Large intestine (tissue), 3 donors: ENCODE results near the gene LMTK2. TPM values are rescaled to one million over a fixed set of nuclear protein-coding genes. Genes with fewer than 3 reads are reported as not detected.
A peak's percentile ranks its signal among the peaks of the same experiment; 100 is the strongest.

Experiments
- DNase-seq, 2 donors: peaks; one replicate each; pipeline versions ENCODE4 v3.0.0 to v3.0.0-alpha.2; 2013
- H3K27ac ChIP-seq: one replicate; pipeline ENCODE4 v1.5.1; 2013; ENCODE audit warnings: low read length
- H3K27me3 ChIP-seq: 2 replicates; pipeline ENCODE4 v1.6.1; 2013; ENCODE audit warnings: low read length; ENCODE audit not compliant: control insufficient read depth, insufficient read depth
- H3K36me3 ChIP-seq: 2 replicates; pipeline ENCODE4 v1.6.1; 2013; ENCODE audit warnings: low read length; ENCODE audit not compliant: control insufficient read depth, insufficient read depth
- H3K4me1 ChIP-seq: one replicate; pipeline ENCODE4 v1.6.1; 2013; ENCODE audit warnings: low read length; ENCODE audit not compliant: control insufficient read depth, insufficient read depth
- H3K4me3 ChIP-seq: one replicate; pipeline ENCODE4 v1.5.1; 2013; ENCODE audit warnings: low read length
- H3K9me3 ChIP-seq: one replicate; pipeline ENCODE4 v1.6.1; 2013; ENCODE audit warnings: mild to moderate bottlenecking, low read depth, low read length, moderate library complexity; ENCODE audit not compliant: control insufficient read depth
- WGBS: methylation state at CpG from one replicate; pipeline ENCODE4 v1.1.5; 2013; ENCODE audit warnings: low lambda C conversion rate; ENCODE audit not compliant: insufficient coverage; 5-methylcytosine and 5-hydroxymethylcytosine counted together
- polyA plus RNA-seq: library from polyadenylated mRNA; unstranded; fragments of 120-200 nt; gene quantifications from one replicate; pipeline ENCODE4 v1.2.1, GENCODE V29; 2013

LMTK2 gene
- polyA plus RNA-seq, 1 donor, result 19.4 TPM

DNA sequence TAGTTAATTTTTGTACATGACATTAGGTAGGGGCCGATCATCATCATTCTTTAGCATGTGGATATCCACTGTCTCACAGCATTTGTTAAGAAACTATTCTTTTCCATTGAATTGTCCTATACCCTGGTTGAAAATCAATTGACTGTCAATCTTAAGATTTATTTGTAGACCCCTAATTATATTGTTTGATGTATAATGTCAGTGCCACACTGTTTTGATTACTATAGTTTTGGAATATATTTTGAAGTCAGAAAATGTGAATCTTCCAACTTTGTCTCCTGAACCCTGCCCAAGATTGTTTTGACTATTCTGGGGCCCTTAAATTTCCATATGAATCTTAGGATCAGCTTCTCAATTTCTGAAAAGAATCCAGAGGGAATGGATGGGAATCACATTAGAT is 6.6 kb upstream of the LMTK2 start:
- Histone ChIP-seq H3K4me1 (no peaks in the 10 kb centered on the region), H3K36me3 (no peaks in the 10 kb centered on the region), H3K9me3 (peaks cover 10% of the 10 kb centered on the region), H3K27ac (no peak overlapping the region), H3K27me3 (no peaks in the 10 kb centered on the region), H3K4me3 (no peak overlapping the region)
- DNase-seq, result no peak
- 83% methylated on average over 1 of the region's 1 CpG for WGBS

DNA sequence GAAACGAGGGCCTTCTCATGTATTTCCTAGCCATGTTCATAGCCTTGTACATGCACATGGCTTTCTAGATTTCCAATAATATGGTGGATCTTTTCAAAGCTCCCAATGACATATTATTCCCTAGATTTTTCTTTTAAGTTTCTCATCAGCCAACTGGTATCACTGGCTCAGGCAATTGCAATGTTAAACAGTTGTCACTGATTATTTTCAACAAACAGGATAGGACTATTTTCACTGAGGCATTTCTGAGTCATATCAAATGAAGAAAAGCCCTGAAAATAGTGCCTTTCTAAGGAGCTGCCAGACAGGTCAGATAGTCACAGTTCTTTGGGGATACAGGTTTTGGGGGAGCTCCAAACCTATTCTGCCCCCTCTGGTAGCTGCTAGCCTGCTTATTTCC is 4.5 kb upstream of the LMTK2 start:
- no peaks in the 10 kb centered on the region for H3K27me3 ChIP-seq
- no peak overlapping the region for H3K4me3 ChIP-seq
- H3K27ac ChIP-seq, result no peak overlapping the region
- DNase-seq, result no peak
- no peaks in the 10 kb centered on the region for H3K36me3 ChIP-seq
- peaks cover 8% of the 10 kb centered on the region for H3K4me1 ChIP-seq
- 43% methylated on average over 1 of the region's 1 CpG for WGBS
- H3K9me3 ChIP-seq, result peaks cover 6% of the 10 kb centered on the region

DNA sequence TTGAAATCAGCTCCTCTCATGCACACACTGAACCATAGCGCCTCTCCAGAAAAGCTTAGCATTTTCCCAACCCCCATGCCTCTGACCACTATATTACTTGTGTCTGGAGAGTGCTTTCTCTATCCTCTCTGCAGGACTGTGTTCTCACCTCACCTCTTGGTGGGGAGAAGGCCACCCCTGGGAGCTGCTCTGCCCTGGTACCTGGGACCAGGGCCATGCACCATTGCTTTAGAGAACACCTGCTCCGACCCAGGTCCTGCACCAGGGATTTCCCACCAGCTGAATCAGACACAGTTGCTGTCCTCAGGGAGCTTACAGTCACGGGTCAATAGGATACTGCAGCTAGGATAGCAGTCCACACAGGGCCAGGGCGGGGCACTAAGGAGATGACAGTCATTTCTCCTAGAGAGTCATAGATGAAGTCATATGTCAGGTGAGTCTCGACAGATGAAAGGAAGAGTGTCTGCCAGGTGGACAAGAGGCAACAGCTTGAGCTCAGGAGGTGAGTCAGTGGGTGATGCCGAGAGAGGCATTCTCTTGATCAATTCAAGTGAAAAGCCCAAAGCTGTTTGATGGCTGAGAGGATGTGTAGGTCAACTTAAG is 619 bp upstream of the LMTK2 start:
- H3K27ac ChIP-seq, result no peak overlapping the region
- H3K27me3 ChIP-seq, result no peaks in the 10 kb centered on the region
- no peaks in the 10 kb centered on the region for H3K36me3 ChIP-seq
- peaks cover 31% of the 10 kb centered on the region for H3K4me1 ChIP-seq
- H3K9me3 ChIP-seq, result no peaks in the 10 kb centered on the region
- no peak overlapping the region for H3K4me3 ChIP-seq
- WGBS, result 40% methylated on average over 1 of the region's 6 CpGs
- peak in 1 of 2 donors; percentile 52 for DNase-seq

DNA sequence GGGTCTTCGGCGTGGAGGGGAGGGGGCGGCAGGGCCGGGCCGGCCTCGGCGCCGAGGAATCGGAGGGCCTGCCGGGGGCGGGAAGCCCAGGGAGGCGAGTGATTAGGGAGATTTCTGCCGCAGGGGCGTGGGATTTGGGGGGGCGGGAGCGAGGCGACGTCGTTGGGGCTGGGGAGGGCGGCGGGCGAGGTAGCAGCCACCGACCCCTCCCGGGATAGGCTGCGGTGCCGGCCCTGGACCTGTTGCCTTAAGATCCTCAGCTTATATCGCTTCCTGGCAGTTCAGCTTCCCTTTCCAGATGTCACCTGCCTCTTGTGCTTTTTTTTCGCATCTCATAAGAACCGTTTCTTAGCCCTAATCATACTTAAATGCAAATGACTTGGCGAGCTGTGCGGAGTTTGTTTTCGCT is 655 bp downstream of the LMTK2 start:
- Histone ChIP-seq H3K36me3 (no peaks in the 10 kb centered on the region), H3K27me3 (no peaks in the 10 kb centered on the region), H3K9me3 (no peaks in the 10 kb centered on the region), H3K4me1 (peaks cover 39% of the 10 kb centered on the region), H3K4me3 (peak overlapping the region; percentile 82), H3K27ac (no peak overlapping the region)
- peak in 1 of 2 donors; percentile 47 for DNase-seq
- 0% methylated on average over 1 of the region's 32 CpGs for WGBS

DNA sequence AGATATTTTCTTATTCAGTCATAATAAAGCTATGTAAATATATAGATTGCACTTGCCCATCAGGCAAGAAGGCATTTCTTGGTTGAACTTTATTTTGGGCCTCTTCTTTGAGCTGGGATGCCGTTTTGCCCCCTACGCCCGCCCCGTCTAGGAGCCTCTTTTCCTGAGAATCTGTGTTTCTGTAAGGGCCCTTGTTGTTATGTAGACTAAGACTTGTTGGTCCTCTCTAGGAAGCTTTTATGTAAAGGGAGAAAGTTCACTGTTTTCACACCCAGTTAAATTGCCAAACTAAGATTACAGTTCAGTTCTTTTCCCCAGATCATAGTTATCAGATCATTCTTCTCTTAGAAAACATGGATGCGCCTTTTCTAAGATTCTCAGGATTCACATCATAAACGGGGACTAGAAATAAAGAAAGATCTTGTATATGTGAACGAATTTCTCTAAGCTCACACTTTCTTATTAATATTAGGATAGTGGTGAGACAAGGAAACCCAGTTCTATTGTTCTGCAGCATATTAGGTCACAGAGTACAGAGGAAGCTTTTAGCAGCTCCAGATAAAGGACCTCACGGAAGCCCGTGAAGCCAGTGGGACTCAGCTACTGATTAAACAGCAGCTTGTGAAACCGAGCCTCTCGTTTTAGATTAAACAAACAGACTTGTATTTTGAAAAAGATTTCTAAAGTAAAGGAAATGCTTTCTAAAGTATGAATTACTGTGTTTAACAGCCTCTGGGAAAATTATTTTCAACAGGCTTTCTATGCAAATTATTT is 3.8 kb downstream of the LMTK2 start:
- Histone ChIP-seq H3K9me3 (no peaks in the 10 kb centered on the region), H3K36me3 (no peaks in the 10 kb centered on the region), H3K27me3 (no peaks in the 10 kb centered on the region), H3K4me3 (no peak overlapping the region), H3K4me1 (peaks cover 37% of the 10 kb centered on the region), H3K27ac (peak overlapping the region; percentile 72)
- 0% methylated on average over 2 of the region's 11 CpGs for WGBS
- peak; percentile 72 to 87 for DNase-seq

DNA sequence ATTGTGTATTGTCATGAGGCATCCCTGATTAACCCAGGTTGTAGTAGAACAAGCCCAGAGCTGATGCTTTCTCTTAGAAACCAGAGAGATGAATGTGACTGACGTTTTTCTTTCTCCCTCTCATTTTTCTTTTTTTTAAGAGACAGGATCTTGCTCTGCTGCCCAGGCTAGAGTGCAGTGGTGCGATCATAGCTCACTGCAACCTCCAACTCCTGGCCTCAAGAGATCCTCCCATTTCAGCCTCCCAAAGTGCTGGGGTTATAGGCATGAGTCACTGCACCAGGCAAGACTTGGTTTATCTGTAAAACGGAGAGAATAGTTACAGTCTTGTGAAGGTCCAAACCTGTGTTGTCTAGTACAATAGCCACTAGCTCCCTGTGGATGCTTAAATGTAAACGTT is 5.4 kb downstream of the LMTK2 start:
- H3K9me3 ChIP-seq, result no peaks in the 10 kb centered on the region
- no peaks in the 10 kb centered on the region for H3K27me3 ChIP-seq
- H3K4me1 ChIP-seq, result peaks cover 30% of the 10 kb centered on the region
- WGBS, result no CpG with 5 or more reads among the region's 4 CpGs
- H3K27ac ChIP-seq, result no peak overlapping the region
- H3K36me3 ChIP-seq, result no peaks in the 10 kb centered on the region
- no peak overlapping the region for H3K4me3 ChIP-seq
- no peak for DNase-seq

DNA sequence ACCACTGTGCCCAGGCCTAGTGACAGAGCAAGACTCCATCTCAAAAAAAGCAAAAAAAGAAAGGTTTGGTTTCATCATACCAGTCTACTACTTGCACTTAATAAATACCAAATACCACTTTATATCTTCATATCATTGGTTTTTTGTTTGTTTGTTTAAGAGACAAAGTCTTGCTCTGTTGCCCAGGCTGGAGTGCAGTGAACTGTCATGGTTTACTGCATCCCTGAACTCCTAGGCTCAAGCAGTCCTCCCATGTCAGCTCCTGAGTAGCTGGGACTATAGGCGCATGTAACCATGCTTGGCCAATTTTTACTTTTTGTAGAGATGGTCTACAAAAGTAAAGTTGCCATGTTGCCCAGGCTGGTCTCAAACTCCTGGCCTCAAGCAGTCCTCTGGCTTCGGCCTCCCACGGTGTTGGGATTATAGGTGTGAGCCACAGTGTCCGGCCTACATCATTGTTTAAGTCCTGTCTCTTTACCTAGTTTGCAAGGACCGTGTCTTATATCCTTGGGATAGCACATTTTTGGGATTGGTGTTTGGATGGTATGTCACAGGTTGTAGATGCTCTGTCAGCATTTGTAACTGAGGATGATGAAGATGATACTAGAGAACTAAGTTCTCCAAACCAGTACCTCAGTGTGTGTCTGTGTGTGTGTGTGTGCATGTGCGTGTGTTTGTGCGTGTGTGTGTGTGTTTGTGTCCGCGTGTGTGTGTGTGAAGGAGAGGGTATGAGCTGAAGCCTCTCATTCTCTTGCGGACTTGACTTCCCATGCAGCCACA is 9.3 kb downstream of the LMTK2 start:
- no peaks in the 10 kb centered on the region for H3K36me3 ChIP-seq
- no peak overlapping the region for H3K27ac ChIP-seq
- H3K9me3 ChIP-seq, result no peaks in the 10 kb centered on the region
- peaks cover 8% of the 10 kb centered on the region for H3K4me1 ChIP-seq
- H3K4me3 ChIP-seq, result no peak overlapping the region
- no peaks in the 10 kb centered on the region for H3K27me3 ChIP-seq
- DNase-seq, result no peak
- WGBS, result no CpG with 5 or more reads among the region's 10 CpGs

DNA sequence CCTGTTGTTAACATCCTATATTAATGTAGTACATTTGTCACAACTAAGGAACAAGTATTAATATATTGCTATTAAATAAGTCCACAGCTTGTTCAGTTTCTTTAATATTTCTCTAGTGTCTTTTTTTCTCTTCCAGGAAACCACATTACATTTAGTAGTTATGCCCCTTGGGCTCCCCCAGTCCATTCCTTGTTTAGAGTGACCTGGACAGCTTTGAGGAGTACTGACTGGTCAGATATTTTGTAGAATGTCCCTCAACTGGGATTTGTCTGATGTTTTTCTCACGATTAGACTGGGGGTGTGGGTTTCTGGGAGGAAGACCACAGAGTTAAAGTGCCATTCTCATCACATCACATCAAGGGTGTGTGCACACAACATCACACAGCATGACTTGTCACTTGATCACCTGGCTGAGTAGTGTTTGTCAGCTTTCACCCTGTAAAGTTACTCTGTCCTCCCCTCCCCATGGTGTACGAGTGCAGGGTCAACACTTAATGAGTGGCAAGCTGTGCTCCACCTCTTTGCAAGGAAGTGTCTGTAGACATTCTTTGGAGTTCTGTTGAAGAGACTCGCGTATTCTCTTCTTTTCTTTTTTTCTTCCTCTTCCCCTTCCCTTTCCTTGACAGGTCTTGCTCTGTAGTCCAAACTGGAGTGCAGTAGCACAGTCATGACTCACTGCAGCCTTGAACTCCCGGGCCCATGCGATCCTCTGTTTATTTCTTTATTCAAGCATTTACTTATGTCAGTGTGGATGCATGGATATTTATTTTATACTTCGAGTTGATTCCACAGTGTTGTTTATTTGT is 10.2 kb downstream of the LMTK2 start:
- no peaks in the 10 kb centered on the region for H3K9me3 ChIP-seq
- no peaks in the 10 kb centered on the region for H3K27me3 ChIP-seq
- H3K36me3 ChIP-seq, result no peaks in the 10 kb centered on the region
- no peak overlapping the region for H3K27ac ChIP-seq
- 44% methylated on average over 3 of the region's 7 CpGs for WGBS
- H3K4me3 ChIP-seq, result no peak overlapping the region
- no peaks in the 10 kb centered on the region for H3K4me1 ChIP-seq
- peak; percentile 27 to 64 for DNase-seq

DNA sequence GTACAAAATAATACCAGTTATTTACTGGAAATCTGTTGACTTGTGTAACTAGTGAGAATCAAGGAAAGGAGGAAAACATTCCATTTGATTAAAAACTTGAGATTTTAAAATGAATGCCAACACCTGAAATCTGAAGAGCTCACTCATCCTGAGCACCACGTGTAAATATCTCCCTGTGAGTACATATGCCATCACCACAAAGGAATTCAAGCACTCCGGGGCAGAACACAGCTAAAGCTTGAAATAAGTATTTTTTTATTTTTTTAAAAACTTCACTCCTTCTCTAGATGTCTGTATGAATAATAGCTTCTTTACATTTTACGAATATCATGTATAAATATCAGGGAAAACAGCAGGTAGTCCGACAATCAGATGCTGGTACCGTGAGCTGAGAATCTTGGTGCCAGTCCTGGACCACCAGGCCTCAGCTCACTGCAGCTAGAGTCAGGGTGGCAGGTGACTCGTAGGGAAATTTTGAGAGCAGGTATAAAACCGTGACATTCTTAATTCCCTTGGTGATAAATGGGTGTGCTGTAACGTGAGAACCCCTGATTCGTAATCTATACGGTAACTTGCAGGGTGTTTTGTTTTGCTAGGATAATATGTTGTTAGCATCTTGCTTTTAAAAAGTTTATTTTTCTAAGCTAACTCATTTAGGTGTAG is 12.7 kb downstream of the LMTK2 start:
- WGBS, result 70% methylated on average over 4 of the region's 10 CpGs
- Histone ChIP-seq H3K36me3 (peaks cover 3% of the 10 kb centered on the region), H3K27ac (no peak overlapping the region), H3K9me3 (no peaks in the 10 kb centered on the region), H3K27me3 (no peaks in the 10 kb centered on the region), H3K4me1 (no peaks in the 10 kb centered on the region), H3K4me3 (no peak overlapping the region)
- no peak for DNase-seq
